HepG2 (cell line): ENCODE data around the gene TTC22. TPM values are rescaled to one million over a fixed set of nuclear protein-coding genes. Genes with fewer than 3 reads are reported as not detected.

ENCODE experiments used
- BCL3 ChIP-seq: sonication (generic); formaldehyde crosslinking; IDR thresholded peaks from 2 replicates; pipeline ENCODE4 v1.5.1; 2020; ENCODE audit warnings: mild to moderate bottlenecking, missing genetic modification reagents, moderate library complexity
- GATAD2A ChIP-seq: IDR thresholded peaks from 2 replicates; pipeline ENCODE4 v1.6.1; 2016
- GFI1 ChIP-seq: sonication (generic); formaldehyde crosslinking; IDR thresholded peaks from 2 replicates; pipeline ENCODE4 v1.5.0; 2020; ENCODE audit warnings: missing genetic modification reagents, mild to moderate bottlenecking, borderline replicate concordance
- HOXA7 ChIP-seq: sonication (generic); formaldehyde crosslinking; IDR thresholded peaks from 2 replicates; pipeline ENCODE4 v1.8.1; 2022; ENCODE audit warnings: mild to moderate bottlenecking, missing genetic modification reagents, moderate library complexity
- JUND ChIP-seq: sonication (generic); formaldehyde crosslinking; IDR thresholded peaks from 2 replicates; pipeline ENCODE4 v1.8.0; 2022; ENCODE audit warnings: mild to moderate bottlenecking, missing genetic modification reagents
- KDM2A ChIP-seq: sonication (generic); formaldehyde crosslinking; IDR thresholded peaks from 2 replicates; pipeline ENCODE4 v1.4.0; 2020; ENCODE audit warnings: low read depth, missing genetic modification reagents, borderline replicate concordance
- MAF1 ChIP-seq: sonication (generic); formaldehyde crosslinking; IDR thresholded peaks from 2 replicates; pipeline ENCODE4 v1.5.0; 2020; ENCODE audit warnings: missing genetic modification reagents, borderline replicate concordance
- MEIS1 ChIP-seq: sonication (generic); formaldehyde crosslinking; IDR thresholded peaks from 2 replicates; pipeline ENCODE4 v1.9.0; 2021; ENCODE audit warnings: mild to moderate bottlenecking, missing genetic modification reagents, moderate library complexity, borderline replicate concordance
- MTA3 ChIP-seq: sonication (generic); formaldehyde crosslinking; IDR thresholded peaks from 2 replicates; pipeline ENCODE4 v1.4.0; 2020; ENCODE audit warnings: missing genetic modification reagents
- MTF1 ChIP-seq: sonication (generic); formaldehyde crosslinking; IDR thresholded peaks from 2 replicates; pipeline ENCODE4 v1.5.0; 2020; ENCODE audit warnings: missing genetic modification reagents
- MXI1 ChIP-seq: IDR thresholded peaks from 3 replicates; pipeline ENCODE4 v1.6.1; 2012; ENCODE audit warnings: low read depth, low read length, inconsistent platforms, borderline replicate concordance
- NKX3-1 ChIP-seq: sonication (generic); formaldehyde crosslinking; IDR thresholded peaks from 2 replicates; pipeline ENCODE4 v1.5.0; 2020; ENCODE audit warnings: missing genetic modification reagents
- SKI ChIP-seq: fragments of 450-650 bp; IDR thresholded peaks from one replicate; pipeline ENCODE4 v1.6.1; 2018; ENCODE audit warnings: mild to moderate bottlenecking; ENCODE audit not compliant: partially characterized antibody
- TFDP2 ChIP-seq: sonication (generic); formaldehyde crosslinking; IDR thresholded peaks from 2 replicates; pipeline ENCODE4 v1.4.0; 2020; ENCODE audit warnings: missing genetic modification reagents
- ZBTB20 ChIP-seq: sonication (generic); formaldehyde crosslinking; IDR thresholded peaks from 2 replicates; pipeline ENCODE4 v1.8.1; 2023; ENCODE audit warnings: missing genetic modification reagents, low read depth, mild to moderate bottlenecking, borderline replicate concordance
- ZNF546 ChIP-seq: sonication (generic); formaldehyde crosslinking; conservative IDR thresholded peaks from 2 replicates; pipeline ENCODE4 v1.8.1; 2023; ENCODE audit warnings: mild to moderate bottlenecking, missing genetic modification reagents
- ZNF652 ChIP-seq: IDR thresholded peaks from 2 replicates; pipeline ENCODE4 v1.6.1; 2016; ENCODE audit warnings: low read depth, borderline replicate concordance
- polyA plus RNA-seq, 8 experiments: library from polyadenylated mRNA; depleted of rRNA in 3 of 8; stranded (reverse) in 7 of 8; unstranded in 1 of 8; fragments of >200 nt; fragmentation: Illumina TruSeq in 4 of 8; extraction: Trizol in 4 of 8; gene quantifications; 2 replicates each; pipeline versions ENCODE4 v1.2.1 to v1.2.3, GENCODE V29; 2011 to 2016; ENCODE audit warnings: low read depth in 4 of 8, missing spikeins in 1 of 8, mixed read lengths in 1 of 8; ENCODE audit not compliant: insufficient read depth in 1 of 8
- total RNA-seq, 5 experiments: library from RNA; depleted of rRNA; stranded (reverse); fragments of >200 nt; fragmentation: Illumina TruSeq; extraction: Trizol; gene quantifications; 2 replicates each; pipeline ENCODE4 v1.2.3, GENCODE V29; 2016; ENCODE audit warnings: low read depth in 1 of 5
- TF ChIP-seq, protein P1 (sequence below): sonication (generic); formaldehyde crosslinking; IDR thresholded peaks from 2 replicates; pipeline ENCODE4 v1.4.0; 2020; ENCODE audit warnings: missing genetic modification reagents, borderline replicate concordance
- TF ChIP-seq, protein P2 (sequence below): sonication (generic); formaldehyde crosslinking; IDR thresholded peaks from 2 replicates; pipeline ENCODE4 v1.4.0; 2020; ENCODE audit warnings: mild to moderate bottlenecking, missing genetic modification reagents

TTC22 gene
- total and polyA plus RNA-seq, 2 of the 13 experiments (the other 11 are each of a cell fraction or from before 2014, with no cell fraction given), result not detected

- TF ChIP-seq ZNF546 (CRISPR knock-in tag), result no peak
- TF ChIP-seq, protein P1, sequence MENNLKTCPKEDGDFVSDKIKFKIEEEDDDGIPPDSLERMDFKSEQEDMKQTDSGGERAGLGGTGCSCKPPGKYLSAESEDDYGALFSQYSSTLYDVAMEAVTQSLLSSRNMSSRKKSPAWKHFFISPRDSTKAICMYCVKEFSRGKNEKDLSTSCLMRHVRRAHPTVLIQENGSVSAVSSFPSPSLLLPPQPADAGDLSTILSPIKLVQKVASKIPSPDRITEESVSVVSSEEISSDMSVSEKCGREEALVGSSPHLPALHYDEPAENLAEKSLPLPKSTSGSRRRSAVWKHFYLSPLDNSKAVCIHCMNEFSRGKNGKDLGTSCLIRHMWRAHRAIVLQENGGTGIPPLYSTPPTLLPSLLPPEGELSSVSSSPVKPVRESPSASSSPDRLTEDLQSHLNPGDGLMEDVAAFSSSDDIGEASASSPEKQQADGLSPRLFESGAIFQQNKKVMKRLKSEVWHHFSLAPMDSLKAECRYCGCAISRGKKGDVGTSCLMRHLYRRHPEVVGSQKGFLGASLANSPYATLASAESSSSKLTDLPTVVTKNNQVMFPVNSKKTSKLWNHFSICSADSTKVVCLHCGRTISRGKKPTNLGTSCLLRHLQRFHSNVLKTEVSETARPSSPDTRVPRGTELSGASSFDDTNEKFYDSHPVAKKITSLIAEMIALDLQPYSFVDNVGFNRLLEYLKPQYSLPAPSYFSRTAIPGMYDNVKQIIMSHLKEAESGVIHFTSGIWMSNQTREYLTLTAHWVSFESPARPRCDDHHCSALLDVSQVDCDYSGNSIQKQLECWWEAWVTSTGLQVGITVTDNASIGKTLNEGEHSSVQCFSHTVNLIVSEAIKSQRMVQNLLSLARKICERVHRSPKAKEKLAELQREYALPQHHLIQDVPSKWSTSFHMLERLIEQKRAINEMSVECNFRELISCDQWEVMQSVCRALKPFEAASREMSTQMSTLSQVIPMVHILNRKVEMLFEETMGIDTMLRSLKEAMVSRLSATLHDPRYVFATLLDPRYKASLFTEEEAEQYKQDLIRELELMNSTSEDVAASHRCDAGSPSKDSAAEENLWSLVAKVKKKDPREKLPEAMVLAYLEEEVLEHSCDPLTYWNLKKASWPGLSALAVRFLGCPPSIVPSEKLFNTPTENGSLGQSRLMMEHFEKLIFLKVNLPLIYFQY (CRISPR knock-in tag), result no peak
- TF ChIP-seq HOXA7 (CRISPR knock-in tag), result no peak
- no peak for TF ChIP-seq BCL3 (CRISPR knock-in tag)
- TF ChIP-seq TFDP2 (CRISPR knock-in tag), result no peak
- TF ChIP-seq JUND (CRISPR knock-in tag), result no peak
- TF ChIP-seq ZBTB20 (CRISPR knock-in tag), result no peak
- no peak for TF ChIP-seq MEIS1
- no peak for TF ChIP-seq MTF1 (CRISPR knock-in tag)
- TF ChIP-seq MXI1, result 0 out of 3 replicates have a peak, but pooled peaks have one; percentile 23
- TF ChIP-seq KDM2A, result no peak; the same call in 1 of the 2 replicates
- TF ChIP-seq GFI1, result no peak
- no peak for TF ChIP-seq NKX3-1 (CRISPR knock-in tag)
- TF ChIP-seq GATAD2A, result 0 out of 2 replicates have a peak, but pooled peaks have one; percentile 31
- TF ChIP-seq, protein P2, sequence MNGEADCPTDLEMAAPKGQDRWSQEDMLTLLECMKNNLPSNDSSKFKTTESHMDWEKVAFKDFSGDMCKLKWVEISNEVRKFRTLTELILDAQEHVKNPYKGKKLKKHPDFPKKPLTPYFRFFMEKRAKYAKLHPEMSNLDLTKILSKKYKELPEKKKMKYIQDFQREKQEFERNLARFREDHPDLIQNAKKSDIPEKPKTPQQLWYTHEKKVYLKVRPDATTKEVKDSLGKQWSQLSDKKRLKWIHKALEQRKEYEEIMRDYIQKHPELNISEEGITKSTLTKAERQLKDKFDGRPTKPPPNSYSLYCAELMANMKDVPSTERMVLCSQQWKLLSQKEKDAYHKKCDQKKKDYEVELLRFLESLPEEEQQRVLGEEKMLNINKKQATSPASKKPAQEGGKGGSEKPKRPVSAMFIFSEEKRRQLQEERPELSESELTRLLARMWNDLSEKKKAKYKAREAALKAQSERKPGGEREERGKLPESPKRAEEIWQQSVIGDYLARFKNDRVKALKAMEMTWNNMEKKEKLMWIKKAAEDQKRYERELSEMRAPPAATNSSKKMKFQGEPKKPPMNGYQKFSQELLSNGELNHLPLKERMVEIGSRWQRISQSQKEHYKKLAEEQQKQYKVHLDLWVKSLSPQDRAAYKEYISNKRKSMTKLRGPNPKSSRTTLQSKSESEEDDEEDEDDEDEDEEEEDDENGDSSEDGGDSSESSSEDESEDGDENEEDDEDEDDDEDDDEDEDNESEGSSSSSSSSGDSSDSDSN (CRISPR knock-in tag), result peak; percentile 63
- no peak for TF ChIP-seq SKI
- no peak for TF ChIP-seq MAF1 (CRISPR knock-in tag)
- no peak for TF ChIP-seq ZNF652 (CRISPR knock-in tag)
- TF ChIP-seq MTA3 (CRISPR knock-in tag), result no peak
These were observed 9.2 kb upstream of the TTC22 start (continued) for GRCh38 chr1:54810153-54810942.
